ENCODE results near the gene ERC1.
"Not testable (repeated sequence)": the region's sequence is repeated elsewhere in the genome, so short reads cannot be mapped to it uniquely, and the experiment has no call there.

ERC1 gene

GRCh38 chr12:1131811-1132224 lies 140.8 kb downstream of the ERC1 start:
- no peak for DNase-seq

GRCh38 chr12:1132311-1132710 lies 141.3 kb downstream of the ERC1 start:
- no peak for DNase-seq

DNA sequence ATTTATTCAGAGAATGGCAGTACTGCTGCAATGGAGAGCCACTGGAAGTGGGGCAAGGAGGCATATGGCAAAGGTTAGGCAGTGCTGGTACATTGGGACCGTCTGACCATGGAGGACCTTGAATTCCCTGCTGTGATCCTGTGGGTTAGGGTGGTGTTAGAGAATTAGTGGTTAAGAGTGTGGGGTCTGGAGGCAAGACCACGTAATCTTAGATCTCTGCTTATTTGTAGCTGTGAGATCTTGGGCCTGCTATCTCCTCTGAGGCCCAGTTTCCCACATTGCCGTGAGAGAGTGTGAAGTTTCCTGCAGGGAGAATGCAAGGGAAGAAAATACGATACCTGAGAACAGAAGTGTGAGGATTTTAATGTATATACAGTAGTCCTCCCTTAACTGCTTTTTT lies 147.7 kb downstream of the ERC1 start:
- DNase-seq: no peak

DNA sequence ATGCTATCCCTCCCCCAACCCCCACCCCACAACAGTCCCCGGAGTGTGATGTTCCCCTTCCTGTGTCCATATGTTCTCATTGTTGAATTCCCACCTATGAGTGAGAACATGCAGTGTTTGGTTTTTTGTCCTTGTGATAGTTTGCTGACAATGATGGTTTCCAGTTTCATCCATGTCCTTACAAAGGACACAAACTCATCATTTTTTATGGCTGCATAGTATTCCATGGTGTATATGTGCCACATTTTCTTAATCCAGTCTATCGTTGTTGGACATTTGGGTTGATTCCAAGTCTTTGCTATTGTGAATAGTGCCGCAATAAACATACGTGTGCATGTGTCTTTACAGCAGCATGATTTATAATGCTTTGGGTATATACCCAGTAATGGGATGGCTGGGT lies 155.7 kb downstream of the ERC1 start:
- DNase-seq: not testable (repeated sequence)

GRCh38 chr12:1147821-1148220 lies 156.8 kb downstream of the ERC1 start:
- DNase-seq: no peak

- DNase-seq: no peak
Measured at GRCh38 chr12:1157046-1157445, 166.0 kb downstream of the ERC1 start.

GRCh38 chr12:1161197-1161596 lies 170.2 kb downstream of the ERC1 start:
- DNase-seq: no peak

- no peak for DNase-seq
Measured at GRCh38 chr12:1162081-1162760, 171.2 kb downstream of the ERC1 start.

DNA sequence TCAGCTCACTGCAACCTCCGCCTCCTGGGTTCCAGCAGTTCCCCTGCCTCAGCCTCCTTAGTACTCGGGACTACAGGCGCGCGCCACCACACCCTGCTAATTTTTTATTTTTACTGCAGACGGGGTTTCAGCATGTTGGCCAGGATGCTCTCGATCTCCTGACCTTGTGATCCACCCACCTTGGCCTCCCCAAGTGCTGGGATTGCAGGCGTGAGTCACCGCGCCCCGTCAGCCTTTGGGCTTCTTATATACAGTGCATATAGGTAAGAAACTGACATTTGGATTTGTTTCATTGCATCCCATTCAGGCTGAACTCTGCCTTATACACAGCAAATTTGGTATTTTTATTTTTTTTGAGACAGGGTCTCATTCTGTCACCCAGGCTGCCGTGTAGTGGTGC lies 176.8 kb downstream of the ERC1 start:
- no peak for DNase-seq

DNA sequence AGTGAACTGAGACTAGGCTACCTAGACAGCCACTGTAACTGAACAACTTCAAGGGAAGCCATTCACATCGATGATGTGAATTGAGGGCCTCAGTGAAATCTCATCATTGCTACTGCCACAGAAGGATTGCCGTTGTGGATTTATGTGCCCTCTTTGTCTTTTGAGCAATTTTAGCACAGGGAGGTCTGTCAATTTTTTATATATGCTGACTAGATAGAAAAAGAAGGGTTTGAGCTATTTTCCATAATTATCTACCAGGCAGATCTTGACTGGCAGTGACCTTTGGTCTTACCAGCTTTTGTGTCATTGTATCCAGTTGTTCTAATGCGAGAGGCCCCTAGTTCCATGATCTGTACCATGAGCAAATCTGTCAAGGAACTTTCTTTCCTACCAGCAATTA lies 179.4 kb downstream of the ERC1 start:
- DNase-seq: no peak

GRCh38 chr12:1171657-1172408 lies 180.8 kb downstream of the ERC1 start:
- DNase-seq: no peak

- DNase-seq: no peak
Measured at GRCh38 chr12:1173781-1174617, 183.0 kb downstream of the ERC1 start.

DNA sequence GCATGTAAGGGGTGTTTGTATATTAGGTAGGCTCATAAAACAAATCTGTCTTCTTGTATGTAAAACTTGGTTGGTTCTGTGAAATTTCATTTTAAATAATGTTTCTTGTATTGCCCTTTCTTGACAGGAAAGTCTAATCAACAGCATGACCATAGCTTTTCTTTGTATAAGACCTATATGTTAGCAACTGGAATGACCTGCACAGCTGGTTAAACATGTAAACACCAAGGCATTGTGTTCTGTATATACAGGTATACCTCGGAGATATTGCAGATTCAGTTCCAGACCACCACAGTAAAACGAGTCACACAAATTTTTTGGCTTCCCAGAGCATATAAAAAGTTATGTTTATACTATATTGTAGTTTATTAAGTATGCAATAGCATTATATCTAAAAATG lies 183.6 kb downstream of the ERC1 start:
- DNase-seq: no peak

GRCh38 chr12:1176191-1176590 lies 185.2 kb downstream of the ERC1 start:
- no peak for DNase-seq

GRCh38 chr12:1179128-1179527 lies 188.1 kb downstream of the ERC1 start:
- DNase-seq: no peak

GRCh38 chr12:1182069-1182468 lies 191.0 kb downstream of the ERC1 start:
- DNase-seq: no peak

DNA sequence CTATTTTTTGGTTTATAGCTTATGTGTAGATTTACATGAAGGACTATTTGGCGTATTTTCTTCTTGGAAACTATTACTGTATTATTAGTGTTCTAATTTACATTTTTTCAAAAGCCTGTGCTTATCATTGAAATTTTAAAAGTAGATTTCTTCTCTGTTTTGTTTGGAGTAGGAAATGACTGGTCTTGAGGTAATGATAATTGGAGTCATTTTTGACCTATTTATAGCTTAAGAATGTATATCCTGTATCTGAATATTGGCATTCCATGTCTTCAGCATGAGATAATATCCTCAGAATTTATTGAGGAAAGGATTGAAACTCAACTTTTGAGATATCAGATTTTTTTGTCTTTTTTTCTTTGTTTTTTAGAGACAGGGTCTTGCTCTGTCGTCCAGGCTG lies 193.4 kb downstream of the ERC1 start:
- no peak for DNase-seq

GRCh38 chr12:1185460-1186182 lies 194.6 kb downstream of the ERC1 start:
- DNase-seq: no peak

DNA sequence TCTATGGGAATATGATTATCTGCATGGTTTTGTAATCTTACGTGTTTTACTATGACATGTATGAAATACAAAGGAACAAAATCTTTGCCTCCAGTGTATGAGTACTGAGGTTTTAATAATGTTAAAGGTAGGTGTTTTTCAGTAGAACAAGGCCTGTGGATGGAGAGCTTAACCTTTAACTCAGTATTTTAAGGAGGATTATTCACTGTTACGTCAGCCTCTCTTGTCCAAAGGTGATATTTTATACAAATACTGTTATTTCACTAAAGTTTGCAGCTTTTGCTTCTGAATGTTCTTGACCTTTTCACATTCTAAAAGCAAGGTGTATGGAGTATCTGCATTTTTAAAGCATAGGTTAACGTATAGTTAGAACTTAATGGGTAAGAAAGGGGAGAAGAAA lies 195.3 kb downstream of the ERC1 start:
- DNase-seq: no peak

GRCh38 chr12:1188016-1188415 lies 197.0 kb downstream of the ERC1 start:
- no peak for DNase-seq

GRCh38 chr12:1189163-1189562 lies 198.1 kb downstream of the ERC1 start:
- no peak for DNase-seq

DNA sequence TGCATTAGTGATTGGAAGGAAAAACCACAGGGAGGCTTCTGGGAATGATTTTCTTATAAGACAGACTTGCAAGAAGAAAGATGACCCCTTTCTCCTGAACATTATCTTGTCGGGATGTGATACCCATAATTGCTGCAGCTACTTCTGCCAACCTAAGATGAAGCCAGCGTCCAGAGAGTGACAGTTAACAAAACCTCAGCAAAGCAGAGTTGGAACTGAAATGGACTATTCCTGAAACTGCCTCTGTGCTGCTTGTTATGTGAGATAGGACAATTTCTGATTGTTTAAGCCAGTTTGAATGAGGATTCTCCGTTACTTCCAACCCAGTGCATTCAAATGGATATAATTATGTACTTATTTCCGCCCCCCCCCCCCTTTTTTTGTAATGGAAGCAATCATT lies 204.5 kb downstream of the ERC1 start:
- DNase-seq: no peak

All from T1000 (cell line).